Endodermal cell (in vitro differentiated cells): Measurements from ENCODE around the gene SNRPN. TPM values are rescaled to one million over a fixed set of nuclear protein-coding genes. Genes with fewer than 3 reads are reported as not detected.

Source experiments
- DNase-seq: peaks from one replicate; pipeline ENCODE4 v3.0.0-alpha.2; 2017
- H3K27ac ChIP-seq: 2 replicates; pipeline ENCODE4 v1.5.1; 2013; ENCODE audit warnings: mild to moderate bottlenecking, low read depth, low read length, moderate library complexity
- H3K27me3 ChIP-seq: 2 replicates; pipeline ENCODE4 v1.6.1; 2013; ENCODE audit warnings: mild to moderate bottlenecking, low read length, moderate library complexity; ENCODE audit not compliant: insufficient read depth, control insufficient read depth, poor library complexity, severe bottlenecking
- H3K36me3 ChIP-seq: 2 replicates; pipeline ENCODE4 v1.7.0; 2013; ENCODE audit warnings: mild to moderate bottlenecking, low read length, moderate library complexity; ENCODE audit not compliant: control insufficient read depth, insufficient read depth
- H3K4me1 ChIP-seq: one replicate; pipeline ENCODE4 v1.7.0; 2013; ENCODE audit warnings: low read length; ENCODE audit not compliant: control insufficient read depth, insufficient read depth
- H3K4me3 ChIP-seq: 2 replicates; pipeline ENCODE4 v1.5.1; 2013; ENCODE audit warnings: mild to moderate bottlenecking, low read length, moderate library complexity
- H3K9ac ChIP-seq: 2 replicates; pipeline ENCODE4 v1.6.1; 2013; ENCODE audit warnings: mild to moderate bottlenecking, low read length, moderate library complexity; ENCODE audit not compliant: poor library complexity, severe bottlenecking; ENCODE audit errors: extremely low read depth
- H3K9me3 ChIP-seq: 2 replicates; pipeline ENCODE4 v1.6.1; 2013; ENCODE audit warnings: mild to moderate bottlenecking, low read length, moderate library complexity; ENCODE audit not compliant: control insufficient read depth
- H3K27ac Mint-ChIP-seq: 2 replicates; pipeline ENCODE4 v1.8.0; 2020; ENCODE audit warnings: mixed read lengths
- H3K27me3 Mint-ChIP-seq: 2 replicates; pipeline ENCODE4 v1.8.0; 2021; ENCODE audit warnings: mild to moderate bottlenecking, mixed read lengths; ENCODE audit not compliant: insufficient read depth
- H3K36me3 Mint-ChIP-seq: 2 replicates; pipeline ENCODE4 v1.8.0; 2020; ENCODE audit warnings: low read depth, mixed read lengths
- H3K4me1 Mint-ChIP-seq: 2 replicates; pipeline ENCODE4 v1.8.0; 2020; ENCODE audit warnings: mixed read lengths
- H3K4me3 Mint-ChIP-seq: 2 replicates; pipeline ENCODE4 v1.8.0; 2020; ENCODE audit warnings: mild to moderate bottlenecking, moderate library complexity, mixed read lengths
- H3K9me3 Mint-ChIP-seq: 2 replicates; pipeline ENCODE4 v1.8.0; 2020; ENCODE audit warnings: mild to moderate bottlenecking, mixed read lengths
- CTCF ChIP-seq: fragments of 200-600 bp; sonication (generic); conservative IDR thresholded peaks from 2 replicates; pipeline ENCODE4 v1.5.0; 2021; ENCODE audit warnings: antibody characterized with exemption, mild to moderate bottlenecking
- WGBS, 2 experiments: methylation state at CpG; one replicate each; pipeline versions ENCODE4 v1.1.5 to v1.1.7; 2013; ENCODE audit warnings: missing lambda C conversion rate in 2 of 2, mixed read lengths in 1 of 2; ENCODE audit not compliant: insufficient coverage in 1 of 2, insufficient read length in 1 of 2; 5-methylcytosine and 5-hydroxymethylcytosine counted together
- total RNA-seq, 2 donors: library from RNA; stranded (reverse); fragmentation: NEBNext Ultra II Directional in 1 of 2; extraction: Animal tissue kit (Norgen Biotek cat#: 25700) in 1 of 2; gene quantifications; 2 replicates in 1 of 2; 3 replicates in 1 of 2; pipeline ENCODE4 v1.2.1, GENCODE V29; 2021

SNRPN gene
- total RNA-seq, 2 donors from 2014 or later, result 287 to 299 TPM

- no peak for TF ChIP-seq CTCF
- Histone ChIP-seq H3K36me3 (peaks cover 80% of the 10 kb centered on the region), H3K9me3 (peaks cover 43% of the 10 kb centered on the region), H3K27me3 (no peaks in the 10 kb centered on the region), H3K9ac (no peak overlapping the region), H3K27ac (no peak overlapping the region), H3K4me1 (no peaks in the 10 kb centered on the region), H3K4me3 (no peak overlapping the region)
- no peaks in the 10 kb centered on the region for H3K27me3 Mint-ChIP-seq
- no peaks in the 10 kb centered on the region for H3K4me1 Mint-ChIP-seq
- DNase-seq, result no peak
- peaks cover 49% of the 10 kb centered on the region for H3K9me3 Mint-ChIP-seq
- H3K36me3 Mint-ChIP-seq, result peaks cover 60% of the 10 kb centered on the region
- no peak overlapping the region for H3K27ac Mint-ChIP-seq
- WGBS, 2 experiments, result 67 to 82% methylated on average over 1 of the region's 2 CpGs
- H3K4me3 Mint-ChIP-seq, result no peak overlapping the region
Observed at GRCh38 chr15:25022233-25022632, 67.4 kb downstream of the SNRPN start.

Other genes with a start within 250 kb of the SNRPN start
- 10 to 100 TPM; 21.8 to 27.2 TPM for gene SNURF, start within 50 bp of the SNRPN start, total RNA-seq